ENCODE measurements around the gene MAGI2.

DNA sequence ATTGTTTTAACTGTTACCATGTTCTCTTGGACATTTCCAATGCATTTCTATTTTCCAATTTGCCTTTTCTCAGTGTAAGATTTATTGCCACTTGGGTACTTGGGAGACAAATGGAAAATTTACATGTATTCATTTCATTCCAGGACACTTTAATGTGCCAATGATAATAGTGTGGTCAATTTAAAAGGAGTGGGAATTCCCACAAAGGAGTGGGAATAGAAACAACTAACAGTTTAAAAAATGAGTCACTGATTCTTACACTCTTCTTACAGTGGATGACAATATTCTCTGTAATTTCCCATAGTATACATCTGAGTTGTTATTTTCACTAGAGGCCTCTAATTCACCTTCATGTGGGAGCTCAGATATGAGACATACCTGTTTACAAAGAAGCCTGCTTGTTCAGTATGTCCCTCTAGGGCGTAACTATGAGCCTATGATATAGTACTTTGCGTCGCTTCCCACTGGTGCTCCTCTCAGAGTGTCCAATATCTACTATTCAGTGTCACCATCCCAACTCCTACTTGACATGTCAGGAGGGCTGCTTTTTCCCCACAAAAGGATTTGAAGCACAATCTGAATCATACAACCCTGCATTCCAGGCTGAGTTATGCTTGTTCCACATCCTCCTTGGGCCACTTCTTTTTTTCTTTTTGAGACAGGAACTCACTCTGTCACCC, 1353.6 kb downstream of the MAGI2 start:
- TF ChIP-seq CTCF (IDR thresholded peaks at IDR 0.05; ENCODE audit: insufficient read depth, low read depth, low read length) (no peak), EZH2 (IDR thresholded peaks at IDR 0.05; ENCODE audit: insufficient read depth, low read length) (no peak)

All from astrocyte (in vitro differentiated cells and primary cell).